ENCODE measurements around the gene R3HCC1L. TPM values are rescaled to one million over a fixed set of nuclear protein-coding genes. Genes with fewer than 3 reads are reported as not detected.

Gene R3HCC1L
- total and polyA plus RNA-seq, 3 experiments from 2014 or later = 14.8 to 24.6 (median 24.3) TPM

DNA sequence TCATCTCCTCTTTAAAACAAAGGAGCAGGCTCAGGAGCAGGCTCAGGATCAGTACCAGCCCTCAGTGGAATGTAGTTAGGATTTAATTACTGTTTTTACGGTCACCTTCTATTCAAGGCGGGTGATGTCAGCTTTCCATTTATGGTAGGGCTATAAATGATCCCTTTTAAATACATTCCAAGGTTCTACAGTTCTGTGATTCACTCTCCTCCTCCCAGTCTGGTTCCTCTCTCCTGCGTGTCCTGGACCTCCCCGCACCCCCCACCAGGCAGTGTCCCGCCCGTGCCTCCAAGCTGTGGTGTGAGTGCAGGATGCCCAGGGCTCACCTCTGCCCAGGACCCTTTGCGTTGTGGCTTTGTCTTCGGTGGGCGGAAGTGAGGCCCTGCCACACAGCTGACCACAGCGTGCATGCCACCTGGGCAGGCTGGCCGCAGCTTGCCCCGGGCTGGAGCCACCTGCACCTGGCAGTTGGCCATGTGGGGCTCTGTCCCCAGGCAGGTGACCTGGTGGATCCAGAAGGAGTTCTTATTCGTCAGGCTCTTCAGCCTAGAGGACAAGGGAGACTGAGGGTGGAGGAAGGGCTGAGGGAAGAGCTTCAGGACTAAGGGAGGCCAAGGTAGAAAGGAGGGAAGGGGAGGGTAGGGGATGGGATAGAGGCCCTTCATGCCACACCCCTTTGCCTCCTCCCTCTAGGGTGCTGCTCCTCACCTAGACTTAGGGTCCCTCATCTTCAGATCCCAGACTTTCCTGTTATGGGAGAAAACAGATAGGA lies 124.4 kb downstream of the R3HCC1L start:
- Histone ChIP-seq H3K4me1 (ENCODE audit: insufficient read depth, low read length) (no peaks in the 10 kb centered on the region), H3K9me3 (ENCODE audit: low read length) (no peaks in the 10 kb centered on the region), H3K27me3 (ENCODE audit: insufficient read depth, low read length, poor library complexity, severe bottlenecking) (no peaks in the 10 kb centered on the region), H3K4me3 (ENCODE audit: low read length) (no peak overlapping the region), H3K27ac (ENCODE audit: low read depth, low read length) (no peak overlapping the region), H3K36me3 (ENCODE audit: insufficient read depth, low read length) (no peaks in the 10 kb centered on the region)
- no peak for DNase-seq
- Mint-ChIP-seq H3K27ac (peak overlapping the region in 1 of 8 donors; percentile 24), H3K4me3 (no peak overlapping the region), H3K36me3 (peaks cover 0 to 19% (median 12%) of the 10 kb centered on the region in 3 donors), H3K9me3 (no peaks in the 10 kb centered on the region), H3K4me1 (no peaks in the 10 kb centered on the region), H3K27me3 (no peaks in the 10 kb centered on the region)
- POLR2A ChIA-PET = interaction anchor here (0.5 kb wide), 1 partner anchor 1954 kb away, joined by 8 read pairs; no protein-coding TSS in a partner anchor
- CTCF ChIA-PET = no interaction called here

DNA sequence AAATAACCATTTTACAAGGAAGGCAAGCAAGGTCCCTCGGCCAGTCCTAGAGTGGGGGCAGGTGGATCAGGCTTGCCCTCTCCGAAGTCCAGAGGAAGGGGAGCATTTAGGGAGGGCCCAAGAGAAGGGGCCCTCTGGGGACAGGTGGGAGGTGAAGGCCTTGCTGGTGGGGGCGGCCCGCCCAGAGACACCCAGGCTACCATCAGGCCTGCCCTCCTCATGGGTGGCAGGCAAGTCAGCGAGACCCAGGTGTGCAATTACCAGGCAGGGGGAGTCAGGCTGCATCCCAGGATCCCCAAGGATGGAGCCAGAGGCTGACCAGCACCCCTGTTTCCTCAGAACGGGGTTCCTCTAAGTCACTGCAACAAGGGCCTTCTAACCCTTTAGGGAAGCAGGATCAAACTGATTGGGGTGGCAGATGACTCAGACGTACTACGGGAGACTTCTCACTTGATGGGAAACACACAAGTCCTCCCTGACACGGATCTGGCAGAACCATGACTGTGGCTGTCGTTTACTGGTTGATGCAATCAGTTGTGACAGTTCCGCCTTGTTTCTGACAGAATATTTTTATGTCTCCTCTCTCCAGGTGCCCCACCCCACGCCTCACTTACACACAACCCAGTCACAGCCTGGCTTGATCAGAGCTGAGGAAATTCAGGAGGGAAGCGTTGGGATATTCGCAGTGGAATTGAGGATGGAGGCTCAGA lies 125.3 kb downstream of the R3HCC1L start:
- Histone ChIP-seq H3K4me3 (ENCODE audit: low read length) (no peak overlapping the region), H3K9me3 (ENCODE audit: low read length) (no peaks in the 10 kb centered on the region), H3K36me3 (ENCODE audit: insufficient read depth, low read length) (no peaks in the 10 kb centered on the region), H3K4me1 (ENCODE audit: insufficient read depth, low read length) (no peaks in the 10 kb centered on the region), H3K27ac (ENCODE audit: low read depth, low read length) (no peak overlapping the region), H3K27me3 (ENCODE audit: insufficient read depth, low read length, poor library complexity, severe bottlenecking) (no peaks in the 10 kb centered on the region)
- POLR2A ChIA-PET = no interaction called here
- Mint-ChIP-seq H3K9me3 (no peaks in the 10 kb centered on the region), H3K27ac (peak overlapping the region in 2 of 8 donors; percentile 19 to 49), H3K4me3 (no peak overlapping the region), H3K36me3 (peaks cover 0 to 17% (median 8%) of the 10 kb centered on the region in 3 donors), H3K4me1 (no peaks in the 10 kb centered on the region), H3K27me3 (no peaks in the 10 kb centered on the region)
- CTCF ChIA-PET = no interaction called here
- no peak for DNase-seq

DNA sequence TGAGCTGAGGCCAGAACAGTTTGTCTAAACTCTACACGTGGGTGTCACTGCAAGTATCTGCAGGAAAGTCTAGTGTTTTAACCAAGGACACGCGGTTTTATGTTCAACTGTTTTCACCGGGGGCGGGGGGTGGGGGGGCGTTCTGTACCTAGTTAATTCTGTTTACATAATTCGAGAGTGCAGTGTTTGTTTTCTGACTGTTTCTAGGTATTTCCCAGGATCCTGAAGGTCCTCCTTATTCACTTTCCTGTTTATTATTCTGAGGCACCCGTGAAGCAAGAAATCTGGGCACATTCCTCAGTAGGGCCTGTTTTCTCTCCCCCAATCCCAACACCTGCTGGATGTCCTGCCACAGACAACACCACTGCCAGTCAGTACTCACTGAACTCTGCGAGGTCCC lies 125.9 kb downstream of the R3HCC1L start:
- no peaks in the 10 kb centered on the region for H3K9me3 Mint-ChIP-seq
- CTCF ChIA-PET = no interaction called here
- no peaks in the 10 kb centered on the region for H3K27me3 ChIP-seq (ENCODE audit: insufficient read depth, low read length, poor library complexity, severe bottlenecking)
- H3K27ac ChIP-seq (ENCODE audit: low read depth, low read length) = no peak overlapping the region
- H3K4me3 ChIP-seq (ENCODE audit: low read length) = no peak overlapping the region
- H3K27me3 Mint-ChIP-seq = no peaks in the 10 kb centered on the region
- H3K27ac Mint-ChIP-seq = peak overlapping the region in 2 of 8 donors; percentile 4 to 17
- H3K4me1 Mint-ChIP-seq = no peaks in the 10 kb centered on the region
- H3K36me3 ChIP-seq (ENCODE audit: insufficient read depth, low read length) = no peaks in the 10 kb centered on the region
- peaks cover 0 to 13% (median 8%) of the 10 kb centered on the region in 3 donors for H3K36me3 Mint-ChIP-seq
- no peak for DNase-seq
- no peaks in the 10 kb centered on the region for H3K4me1 ChIP-seq (ENCODE audit: insufficient read depth, low read length)
- POLR2A ChIA-PET = no interaction called here
- H3K9me3 ChIP-seq (ENCODE audit: low read length) = no peaks in the 10 kb centered on the region
- H3K4me3 Mint-ChIP-seq = no peak overlapping the region

DNA sequence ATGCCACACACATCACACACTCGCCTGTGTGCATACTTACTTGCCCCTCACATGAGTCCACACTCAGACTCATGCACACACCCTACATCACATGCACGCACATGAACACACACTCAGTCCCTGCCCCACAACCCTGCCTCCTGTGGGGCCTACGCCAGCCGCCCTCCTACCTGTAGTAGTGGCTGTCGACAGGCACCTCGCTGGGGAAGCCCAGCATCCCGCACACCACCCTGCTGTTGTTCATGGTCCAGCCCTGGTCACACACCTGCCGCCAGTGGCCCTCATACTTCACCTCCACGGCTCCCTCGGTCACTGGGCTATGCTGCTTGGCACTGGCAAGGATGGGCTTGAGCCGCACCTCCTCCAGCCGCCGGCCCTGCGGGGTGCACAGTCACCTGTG lies 126.3 kb downstream of the R3HCC1L start:
- H3K4me1 ChIP-seq (ENCODE audit: insufficient read depth, low read length) = no peaks in the 10 kb centered on the region
- DNase-seq = no peak
- no peaks in the 10 kb centered on the region for H3K9me3 Mint-ChIP-seq
- H3K4me3 ChIP-seq (ENCODE audit: low read length) = no peak overlapping the region
- H3K27me3 Mint-ChIP-seq = peaks cover 0 to 2% of the 10 kb centered on the region in 2 donors
- CTCF ChIA-PET = no interaction called here
- H3K27ac Mint-ChIP-seq = peak overlapping the region in 2 of 8 donors; percentile 4 to 17
- peaks cover 0 to 9% (median 8%) of the 10 kb centered on the region in 3 donors for H3K36me3 Mint-ChIP-seq
- H3K27me3 ChIP-seq (ENCODE audit: insufficient read depth, low read length, poor library complexity, severe bottlenecking) = no peaks in the 10 kb centered on the region
- H3K4me1 Mint-ChIP-seq = no peaks in the 10 kb centered on the region
- H3K4me3 Mint-ChIP-seq = no peak overlapping the region
- no peaks in the 10 kb centered on the region for H3K9me3 ChIP-seq (ENCODE audit: low read length)
- POLR2A ChIA-PET = no interaction called here
- H3K36me3 ChIP-seq (ENCODE audit: insufficient read depth, low read length) = no peaks in the 10 kb centered on the region
- H3K27ac ChIP-seq (ENCODE audit: low read depth, low read length) = no peak overlapping the region

DNA sequence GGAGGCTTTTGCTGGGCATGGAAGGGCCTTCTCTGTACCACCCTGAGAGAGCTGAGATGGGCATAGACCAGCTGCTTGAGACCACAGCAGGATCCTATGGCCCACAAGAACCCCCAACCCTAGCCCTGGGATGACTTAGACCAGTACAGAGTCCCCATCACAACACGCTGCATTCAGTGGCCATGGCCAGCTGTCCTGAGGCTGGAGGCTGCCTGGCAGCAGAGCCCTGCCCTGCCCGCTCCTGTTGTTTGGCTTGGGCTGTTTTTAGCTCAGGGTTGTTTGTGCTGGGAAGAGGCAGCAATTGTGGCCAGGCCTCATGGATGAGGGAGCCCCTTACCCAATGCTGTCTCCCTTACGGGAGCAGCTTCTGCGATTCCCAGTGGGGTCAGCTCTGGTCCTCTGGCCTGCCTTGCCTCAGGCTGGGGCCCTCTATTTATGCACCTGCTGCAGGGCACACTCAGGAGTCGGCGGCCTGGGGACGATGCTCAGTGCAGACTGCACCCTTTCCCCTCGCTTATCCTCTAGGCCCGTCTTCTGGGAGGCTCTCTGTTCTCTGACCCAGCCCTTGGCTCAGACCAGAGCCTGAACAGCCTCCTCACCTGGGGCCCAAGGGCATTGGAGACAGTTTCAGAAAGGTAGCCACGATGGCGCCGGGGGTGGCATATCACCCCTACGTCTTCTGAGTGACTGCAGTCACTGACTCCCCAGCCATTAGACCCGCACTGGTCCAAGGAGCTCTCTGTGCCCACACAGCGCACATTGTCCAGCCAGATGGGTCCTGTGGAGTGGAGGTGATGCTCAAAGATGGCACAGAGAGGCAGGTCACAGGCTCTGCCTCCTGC lies 127.2 kb downstream of the R3HCC1L start:
- Mint-ChIP-seq H3K4me3 (no peak overlapping the region), H3K36me3 (peaks cover 0 to 5% (median 2%) of the 10 kb centered on the region in 3 donors), H3K4me1 (no peaks in the 10 kb centered on the region), H3K27ac (peak overlapping the region in 1 of 8 donors; percentile 60), H3K27me3 (peaks cover 5 to 10% of the 10 kb centered on the region in 2 donors), H3K9me3 (no peaks in the 10 kb centered on the region)
- CTCF ChIA-PET = interaction anchor here (1.0 kb wide), 1 partner anchor 69 kb away, joined by 4 read pairs; no protein-coding TSS in a partner anchor
- H3K27me3 ChIP-seq (ENCODE audit: insufficient read depth, low read length, poor library complexity, severe bottlenecking) = no peaks in the 10 kb centered on the region
- no peak for DNase-seq
- H3K4me1 ChIP-seq (ENCODE audit: insufficient read depth, low read length) = no peaks in the 10 kb centered on the region
- no peaks in the 10 kb centered on the region for H3K9me3 ChIP-seq (ENCODE audit: low read length)
- no peaks in the 10 kb centered on the region for H3K36me3 ChIP-seq (ENCODE audit: insufficient read depth, low read length)
- POLR2A ChIA-PET = no interaction called here
- no peak overlapping the region for H3K27ac ChIP-seq (ENCODE audit: low read depth, low read length)
- H3K4me3 ChIP-seq (ENCODE audit: low read length) = no peak overlapping the region

DNA sequence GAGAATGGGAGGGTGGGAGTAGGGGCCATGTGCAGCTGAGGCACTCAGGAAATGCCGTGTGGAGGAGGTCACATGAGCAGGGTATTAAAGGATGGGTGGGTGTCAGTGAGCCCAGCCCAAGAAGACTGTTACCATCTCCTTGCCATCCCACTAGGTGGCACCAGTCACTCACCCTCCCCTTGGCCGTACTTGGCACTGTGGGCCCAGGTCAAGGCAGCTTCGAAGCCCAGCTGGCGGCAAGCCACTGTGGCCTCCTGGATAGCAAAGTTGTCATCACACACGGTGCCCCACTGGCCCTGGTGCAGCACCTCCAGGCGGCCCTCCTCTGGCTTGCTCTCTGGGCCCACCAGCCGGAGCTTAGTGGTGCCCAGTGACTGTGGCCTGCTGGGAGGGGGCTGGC lies 128.1 kb downstream of the R3HCC1L start:
- Histone ChIP-seq H3K27me3 (ENCODE audit: insufficient read depth, low read length, poor library complexity, severe bottlenecking) (no peaks in the 10 kb centered on the region), H3K4me1 (ENCODE audit: insufficient read depth, low read length) (peaks cover under 1% of the 10 kb centered on the region), H3K27ac (ENCODE audit: low read depth, low read length) (no peak overlapping the region), H3K9me3 (ENCODE audit: low read length) (no peaks in the 10 kb centered on the region), H3K4me3 (ENCODE audit: low read length) (no peak overlapping the region), H3K36me3 (ENCODE audit: insufficient read depth, low read length) (no peaks in the 10 kb centered on the region)
- Mint-ChIP-seq H3K27ac (no peak overlapping the region), H3K4me1 (peaks cover 0 to 6% (median under 1%) of the 10 kb centered on the region in 3 donors), H3K27me3 (peaks cover 11 to 19% of the 10 kb centered on the region in 2 donors), H3K36me3 (peaks cover 0 to 2% (median 2%) of the 10 kb centered on the region in 3 donors), H3K4me3 (peak overlapping the region in 1 of 7 donors; percentile 27), H3K9me3 (no peaks in the 10 kb centered on the region)
- DNase-seq = no peak
- POLR2A ChIA-PET = no interaction called here
- CTCF ChIA-PET = interaction anchor here (1.0 kb wide), 2 partner anchors 37 to 69 kb away, joined by 3 to 4 read pairs; no protein-coding TSS in a partner anchor

DNA sequence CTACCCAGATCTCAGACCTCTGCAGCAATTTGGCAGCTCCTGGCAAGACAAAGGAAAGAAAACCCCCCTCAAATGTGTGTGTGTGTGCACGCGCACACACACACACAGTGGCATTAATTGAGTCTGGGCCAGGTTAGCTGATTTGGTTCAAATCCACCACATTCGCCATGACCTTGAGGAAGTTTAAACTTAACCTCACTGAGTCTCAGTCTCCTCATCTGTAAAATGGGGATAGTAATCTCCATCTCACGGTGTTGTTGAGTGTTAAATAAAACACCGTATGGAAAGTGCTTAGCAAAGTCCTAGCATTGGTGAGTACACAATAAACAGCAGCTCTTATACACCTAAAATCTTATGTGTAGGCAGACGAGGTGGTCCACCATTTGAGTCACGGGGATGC lies 128.6 kb downstream of the R3HCC1L start:
- no peak for DNase-seq
- H3K4me3 Mint-ChIP-seq = peak overlapping the region in 1 of 7 donors; percentile 69
- no peaks in the 10 kb centered on the region for H3K9me3 Mint-ChIP-seq
- Histone ChIP-seq H3K4me1 (ENCODE audit: insufficient read depth, low read length) (peaks cover 4% of the 10 kb centered on the region), H3K36me3 (ENCODE audit: insufficient read depth, low read length) (no peaks in the 10 kb centered on the region), H3K27ac (ENCODE audit: low read depth, low read length) (no peak overlapping the region), H3K27me3 (ENCODE audit: insufficient read depth, low read length, poor library complexity, severe bottlenecking) (no peaks in the 10 kb centered on the region), H3K9me3 (ENCODE audit: low read length) (no peaks in the 10 kb centered on the region), H3K4me3 (ENCODE audit: low read length) (no peak overlapping the region)
- peak overlapping the region in 1 of 8 donors; percentile 90 for H3K27ac Mint-ChIP-seq
- ChIA-PET CTCF (interaction anchor here (1.0 kb wide), 1 partner anchor 36 kb away, joined by 3 read pairs; no protein-coding TSS in a partner anchor), POLR2A (no interaction called here)
- H3K4me1 Mint-ChIP-seq = peaks cover 2 to 6% (median 4%) of the 10 kb centered on the region in 3 donors
- peaks cover 11 to 22% of the 10 kb centered on the region in 2 donors for H3K27me3 Mint-ChIP-seq
- H3K36me3 Mint-ChIP-seq = peaks cover 0 to 2% (median 2%) of the 10 kb centered on the region in 3 donors

All from CD8-positive, alpha-beta memory T cell (primary cell).